Measurements from ENCODE around the gene BOLA2B. TPM values are rescaled to one million over a fixed set of nuclear protein-coding genes. Genes with fewer than 3 reads are reported as not detected.

BOLA2B gene
- polyA plus RNA-seq, 1 donor = 57.9 TPM

GRCh38 chr16:30144917-30145316, 48.5 kb downstream of the BOLA2B start:
- Histone ChIP-seq H3K27me3 (ENCODE audit: control insufficient read depth, insufficient read depth, low read length) (no peaks in the 10 kb centered on the region), H3K4me3 (ENCODE audit: low read length) (no peak overlapping the region), H3K9me3 (ENCODE audit: control insufficient read depth, low read depth, low read length) (peaks cover 8% of the 10 kb centered on the region), H3K27ac (ENCODE audit: low read length) (no peak overlapping the region), H3K4me1 (ENCODE audit: control insufficient read depth, insufficient read depth, low read length) (peaks cover 4% of the 10 kb centered on the region), H3K36me3 (ENCODE audit: control insufficient read depth, insufficient read depth, low read length) (no peaks in the 10 kb centered on the region)
- no peak for DNase-seq
- WGBS (ENCODE audit: insufficient coverage, low lambda C conversion rate) = no CpG with 5 or more reads among the region's 1 CpG

GRCh38 chr16:30144017-30144416, 49.4 kb downstream of the BOLA2B start:
- Histone ChIP-seq H3K4me1 (ENCODE audit: control insufficient read depth, insufficient read depth, low read length) (peaks cover 10% of the 10 kb centered on the region), H3K36me3 (ENCODE audit: control insufficient read depth, insufficient read depth, low read length) (no peaks in the 10 kb centered on the region), H3K9me3 (ENCODE audit: control insufficient read depth, low read depth, low read length) (peaks cover under 1% of the 10 kb centered on the region), H3K27ac (ENCODE audit: low read length) (no peak overlapping the region), H3K27me3 (ENCODE audit: control insufficient read depth, insufficient read depth, low read length) (no peaks in the 10 kb centered on the region), H3K4me3 (ENCODE audit: low read length) (no peak overlapping the region)
- no peak for DNase-seq

DNA sequence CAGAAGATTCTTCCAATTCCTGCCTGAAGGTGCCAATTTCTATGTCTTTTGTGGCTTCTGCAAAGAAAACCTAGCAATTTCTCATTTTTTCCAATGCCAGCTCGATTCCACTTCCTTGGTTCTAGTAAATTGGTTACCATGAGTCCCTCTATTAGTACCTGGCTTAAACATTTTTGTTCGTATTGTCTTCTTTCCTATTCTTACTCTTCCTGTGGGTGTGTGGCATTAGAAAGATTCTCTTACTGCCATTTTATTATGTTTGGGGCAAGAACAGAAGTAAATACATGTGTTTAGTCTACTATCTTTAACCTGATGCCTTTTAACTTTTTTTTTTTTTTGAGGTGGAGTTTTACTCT, 50.1 kb downstream of the BOLA2B start:
- Histone ChIP-seq H3K36me3 (ENCODE audit: control insufficient read depth, insufficient read depth, low read length) (no peaks in the 10 kb centered on the region), H3K4me3 (ENCODE audit: low read length) (no peak overlapping the region), H3K9me3 (ENCODE audit: control insufficient read depth, low read depth, low read length) (no peaks in the 10 kb centered on the region), H3K27me3 (ENCODE audit: control insufficient read depth, insufficient read depth, low read length) (no peaks in the 10 kb centered on the region), H3K4me1 (ENCODE audit: control insufficient read depth, insufficient read depth, low read length) (peaks cover 10% of the 10 kb centered on the region), H3K27ac (ENCODE audit: low read length) (no peak overlapping the region)
- no peak for DNase-seq
- WGBS (ENCODE audit: insufficient coverage, low lambda C conversion rate) = no CpG with 5 or more reads among the region's 2 CpGs

Other genes starting within 250 kb of the BOLA2B start
- gene TMEM219, start 231.6 kb downstream of the BOLA2B start, polyA plus RNA-seq = 160 TPM
- gene TAOK2, start 219.8 kb downstream of the BOLA2B start, polyA plus RNA-seq = 46.6 TPM
- 12.0 TPM for gene HIRIP3, start 198.0 kb downstream of the BOLA2B start, polyA plus RNA-seq
- gene INO80E, start 197.4 kb downstream of the BOLA2B start, polyA plus RNA-seq = 60.5 TPM
- gene DOC2A, start 182.6 kb downstream of the BOLA2B start, polyA plus RNA-seq = 4.2 TPM
- gene C16orf92, start 170.5 kb downstream of the BOLA2B start, polyA plus RNA-seq = not detected
- 3.2 TPM for gene TLCD3B, start 162.4 kb downstream of the BOLA2B start, polyA plus RNA-seq
- gene ALDOA, start 127.9 kb downstream of the BOLA2B start, polyA plus RNA-seq = 421 TPM
- gene PPP4C, start 117.7 kb downstream of the BOLA2B start, polyA plus RNA-seq = 97.9 TPM
- 1.4 TPM for gene TBX6, start 101.7 kb downstream of the BOLA2B start, polyA plus RNA-seq
- 64.5 TPM for gene YPEL3, start 97.5 kb downstream of the BOLA2B start, polyA plus RNA-seq
- 18.1 TPM for gene GDPD3, start 80.1 kb downstream of the BOLA2B start, polyA plus RNA-seq
- gene MAPK3, start 70.4 kb downstream of the BOLA2B start, polyA plus RNA-seq = 165 TPM
- 36.7 TPM for gene CORO1A, start 10.1 kb downstream of the BOLA2B start, polyA plus RNA-seq
- gene SLX1A, start 209 bp upstream of the BOLA2B start, polyA plus RNA-seq = 74.9 TPM
- 46.4 TPM for gene SULT1A3, start 5.6 kb upstream of the BOLA2B start, polyA plus RNA-seq
- 17.6 TPM for gene NPIPB13, start 54.8 kb upstream of the BOLA2B start, polyA plus RNA-seq
- 43.5 TPM for gene CD2BP2, start 161.6 kb upstream of the BOLA2B start, polyA plus RNA-seq
- gene TBC1D10B, start 176.8 kb upstream of the BOLA2B start, polyA plus RNA-seq = 41.5 TPM
- 14.6 TPM for gene MYL11, start 181.1 kb upstream of the BOLA2B start, polyA plus RNA-seq
- gene SEPTIN1, start 188.9 kb upstream of the BOLA2B start, polyA plus RNA-seq = 5.4 TPM
- 6.4 TPM for gene ZNF48, start 201.8 kb upstream of the BOLA2B start, polyA plus RNA-seq
- gene ZNF771, start 213.9 kb upstream of the BOLA2B start, polyA plus RNA-seq = 4.0 TPM
- 41.6 TPM for gene DCTPP1, start 236.4 kb upstream of the BOLA2B start, polyA plus RNA-seq